ENCODE results near the gene CLMN. TPM values are rescaled to one million over a fixed set of nuclear protein-coding genes. Genes with fewer than 3 reads are reported as not detected.

Gene CLMN
- total RNA-seq, 2 donors from 2014 or later: 3.4 to 4.0 TPM

GRCh38 chr14:95256776-95257060 is 63.0 kb downstream of the CLMN start:
- Histone ChIP-seq H3K27ac (no peak overlapping the region), H3K27me3 (no peaks in the 10 kb centered on the region), H3K36me3 (no peaks in the 10 kb centered on the region), H3K4me1 (peaks cover 0 to 30% of the 10 kb centered on the region in 2 donors), H3K4me3 (no peak overlapping the region), H3K9me3 (no peaks in the 10 kb centered on the region)
- no peak for TF ChIP-seq CTCF (IDR thresholded peaks at IDR 0.05)
- no peak for DNase-seq (ENCODE audit: low spot score)

GRCh38 chr14:95256002-95256775 is 63.5 kb downstream of the CLMN start:
- Histone ChIP-seq H3K4me3 (no peak overlapping the region), H3K4me1 (peaks cover 0 to 24% of the 10 kb centered on the region in 2 donors), H3K27me3 (no peaks in the 10 kb centered on the region), H3K9me3 (no peaks in the 10 kb centered on the region), H3K27ac (no peak overlapping the region), H3K36me3 (no peaks in the 10 kb centered on the region)
- no peak for DNase-seq (ENCODE audit: low spot score)
- TF ChIP-seq CTCF (IDR thresholded peaks at IDR 0.05): no peak

DNA sequence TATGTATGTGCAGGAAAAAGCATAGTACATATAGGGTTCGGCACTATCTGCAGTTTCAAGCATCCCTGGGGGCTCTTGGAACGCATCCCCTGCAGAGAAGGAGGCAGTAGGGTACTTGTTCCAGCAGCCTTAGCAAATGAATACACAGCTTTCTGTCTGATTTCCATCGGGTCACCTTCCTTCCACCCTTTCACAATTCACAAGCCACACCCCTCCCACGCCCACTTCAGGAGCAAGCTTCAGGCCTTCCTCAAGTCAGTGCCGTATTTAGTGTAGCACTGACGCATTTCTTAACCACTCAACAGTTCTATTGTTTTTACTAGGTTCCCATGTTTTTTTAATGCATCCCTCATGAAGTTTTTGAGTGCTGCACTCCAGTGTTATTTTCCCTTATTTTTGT is 64.2 kb downstream of the CLMN start:
- no peak for TF ChIP-seq CTCF (IDR thresholded peaks at IDR 0.05)
- H3K4me3 ChIP-seq: no peak overlapping the region
- peaks cover 0 to 23% of the 10 kb centered on the region in 2 donors for H3K4me1 ChIP-seq
- no peak overlapping the region for H3K27ac ChIP-seq
- no peaks in the 10 kb centered on the region for H3K36me3 ChIP-seq
- no peak for DNase-seq (ENCODE audit: low spot score)
- H3K27me3 ChIP-seq: no peaks in the 10 kb centered on the region
- no peaks in the 10 kb centered on the region for H3K9me3 ChIP-seq

- Histone ChIP-seq H3K4me1 (peaks cover 0 to 22% of the 10 kb centered on the region in 2 donors), H3K9me3 (no peaks in the 10 kb centered on the region), H3K4me3 (no peak overlapping the region), H3K36me3 (no peaks in the 10 kb centered on the region), H3K27ac (no peak overlapping the region), H3K27me3 (no peaks in the 10 kb centered on the region)
- no peak for TF ChIP-seq CTCF (IDR thresholded peaks at IDR 0.05)
- no peak for DNase-seq (ENCODE audit: low spot score)
These were observed 64.7 kb downstream of the CLMN start for GRCh38 chr14:95255013-95255412.

DNA sequence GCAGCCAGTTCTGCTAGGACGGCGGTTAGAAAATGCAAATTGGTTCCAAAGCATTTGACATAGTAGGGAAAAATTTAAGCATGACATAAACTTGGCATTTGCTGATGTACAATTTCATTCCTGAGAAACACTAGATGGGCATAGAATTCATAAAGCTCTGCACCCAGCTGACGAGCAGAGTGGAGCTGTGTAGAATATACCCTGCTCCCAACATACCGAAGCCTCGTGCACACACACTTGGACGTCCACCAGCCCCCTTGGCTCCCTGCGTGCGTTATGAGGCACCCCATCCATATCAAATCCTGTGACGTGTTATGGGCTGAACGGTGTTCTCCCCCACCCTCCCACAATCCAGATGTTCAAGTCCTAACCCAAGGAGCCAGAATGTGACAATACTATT is 65.4 kb downstream of the CLMN start:
- H3K9me3 ChIP-seq: no peaks in the 10 kb centered on the region
- no peak overlapping the region for H3K4me3 ChIP-seq
- no peak for DNase-seq (ENCODE audit: low spot score)
- TF ChIP-seq CTCF (IDR thresholded peaks at IDR 0.05): no peak
- no peaks in the 10 kb centered on the region for H3K27me3 ChIP-seq
- H3K27ac ChIP-seq: no peak overlapping the region
- peaks cover 0 to 20% of the 10 kb centered on the region in 2 donors for H3K4me1 ChIP-seq
- no peaks in the 10 kb centered on the region for H3K36me3 ChIP-seq

Measured in right atrium auricular region (tissue), 2 donors.